ENCODE measurements around the gene KIF16B. TPM values are rescaled to one million over a fixed set of nuclear protein-coding genes. Genes with fewer than 3 reads are reported as not detected.

KIF16B gene
- total RNA-seq, 1 experiment from 2014 or later = 12.7 TPM

- Histone ChIP-seq H2AFZ (ENCODE audit: low read length) (no peak overlapping the region), H3K27ac (ENCODE audit: low read length) (no peak overlapping the region), H3F3A (ENCODE audit: low read length, unreplicated experiment) (no peaks in the 10 kb centered on the region), H3K27me3 (ENCODE audit: low read length) (no peaks in the 10 kb centered on the region; the same call in 1 of the 2 replicates), H3K9me3 (ENCODE audit: low read length) (no peaks in the 10 kb centered on the region), H4K20me1 (ENCODE audit: low read length) (no peaks in the 10 kb centered on the region), H3K79me2 (ENCODE audit: low read length) (no peaks in the 10 kb centered on the region), H3K9ac (ENCODE audit: low read length) (no peak overlapping the region), H3K4me2 (ENCODE audit: low read length) (no peak overlapping the region), H3K9me2 (replicated peaks; ENCODE audit: low read length) (no peaks in the 10 kb centered on the region), H3K36me3 (ENCODE audit: low read depth, low read length) (no peaks in the 10 kb centered on the region), H3K4me3 (ENCODE audit: low read length) (no peak overlapping the region), H3K4me1 (ENCODE audit: insufficient read depth, low read length) (no peaks in the 10 kb centered on the region)
- BruUV-seq (replicated peaks) = no TSS peak
- ATAC-seq (no peak), DNase-seq (no peak)
- intact Hi-C loops (cut with micrococcal nuclease) = no loop called here
- no peak for TF ChIP-seq CTCF (conservative IDR thresholded peaks at IDR 0.05; ENCODE audit: low read depth, low read length)
- TF ChIP-seq EZH2 (IDR thresholded peaks at IDR 0.05; ENCODE audit: low read length, unreplicated experiment) = no peak
- no peak for TF ChIP-seq EZH2phosphoT487 (IDR thresholded peaks at IDR 0.05; ENCODE audit: borderline replicate concordance, low read length)
- ChIA-PET POLR2A (ENCODE audit: unreplicated experiment) (no interaction called here), CTCF (no interaction called here)
These were observed 326.4 kb downstream of the KIF16B start for GRCh38 chr20:16246870-16247269.

- intact Hi-C loops (cut with micrococcal nuclease) = no loop called here
- Histone ChIP-seq H4K20me1 (ENCODE audit: low read length) (no peaks in the 10 kb centered on the region), H3K4me3 (ENCODE audit: low read length) (no peak overlapping the region), H3K36me3 (ENCODE audit: low read depth, low read length) (no peaks in the 10 kb centered on the region), H3K79me2 (ENCODE audit: low read length) (no peaks in the 10 kb centered on the region), H3K27ac (ENCODE audit: low read length) (no peak overlapping the region), H3K4me2 (ENCODE audit: low read length) (no peak overlapping the region), H2AFZ (ENCODE audit: low read length) (no peak overlapping the region), H3K9ac (ENCODE audit: low read length) (no peak overlapping the region), H3K9me3 (ENCODE audit: low read length) (no peaks in the 10 kb centered on the region), H3K27me3 (ENCODE audit: low read length) (no peaks in the 10 kb centered on the region; the same call in 1 of the 2 replicates), H3K4me1 (ENCODE audit: insufficient read depth, low read length) (no peaks in the 10 kb centered on the region), H3K9me2 (replicated peaks; ENCODE audit: low read length) (no peaks in the 10 kb centered on the region), H3F3A (ENCODE audit: low read length, unreplicated experiment) (no peaks in the 10 kb centered on the region)
- no peak for DNase-seq
- CTCF ChIA-PET = no interaction called here
- no peak for ATAC-seq
- TF ChIP-seq EZH2phosphoT487 (IDR thresholded peaks at IDR 0.05; ENCODE audit: borderline replicate concordance, low read length) (no peak), EZH2 (IDR thresholded peaks at IDR 0.05; ENCODE audit: low read length, unreplicated experiment) (no peak)
- POLR2A ChIA-PET (ENCODE audit: unreplicated experiment) = no interaction called here
- BruUV-seq (replicated peaks) = no TSS peak
These were observed 327.0 kb downstream of the KIF16B start for GRCh38 chr20:16246291-16246690.

- Histone ChIP-seq H3K4me2 (ENCODE audit: low read length) (no peak overlapping the region), H3K4me3 (ENCODE audit: low read length) (no peak overlapping the region), H2AFZ (ENCODE audit: low read length) (no peak overlapping the region), H4K20me1 (ENCODE audit: low read length) (no peaks in the 10 kb centered on the region), H3K9ac (ENCODE audit: low read length) (no peak overlapping the region), H3K27me3 (ENCODE audit: low read length) (no peaks in the 10 kb centered on the region; the same call in 1 of the 2 replicates), H3F3A (ENCODE audit: low read length, unreplicated experiment) (no peaks in the 10 kb centered on the region), H3K79me2 (ENCODE audit: low read length) (no peaks in the 10 kb centered on the region), H3K9me2 (replicated peaks; ENCODE audit: low read length) (no peaks in the 10 kb centered on the region), H3K36me3 (ENCODE audit: low read depth, low read length) (no peaks in the 10 kb centered on the region), H3K27ac (ENCODE audit: low read length) (no peak overlapping the region), H3K4me1 (ENCODE audit: insufficient read depth, low read length) (no peaks in the 10 kb centered on the region), H3K9me3 (ENCODE audit: low read length) (no peaks in the 10 kb centered on the region)
- no peak for TF ChIP-seq CTCF (conservative IDR thresholded peaks at IDR 0.05; ENCODE audit: low read depth, low read length)
- TF ChIP-seq EZH2phosphoT487 (IDR thresholded peaks at IDR 0.05; ENCODE audit: borderline replicate concordance, low read length) = no peak
- no peak for TF ChIP-seq EZH2 (IDR thresholded peaks at IDR 0.05; ENCODE audit: low read length, unreplicated experiment)
- ChIA-PET POLR2A (ENCODE audit: unreplicated experiment) (no interaction called here), CTCF (no interaction called here)
- DNase-seq = no peak
- intact Hi-C loops (cut with micrococcal nuclease) = no loop called here
- no peak for ATAC-seq
- BruUV-seq (replicated peaks) = no TSS peak
These were observed 327.4 kb downstream of the KIF16B start for GRCh38 chr20:16245879-16246278.

Measured in PC-3 (cell line).